Epithelial cell of proximal tubule (primary cell): ENCODE measurements around the gene SLC40A1. TPM values are rescaled to one million over a fixed set of nuclear protein-coding genes. Genes with fewer than 3 reads are reported as not detected.

Experiments used
- DNase-seq: peaks from one replicate; pipeline ENCODE4 v3.0.0-alpha.2; 2011; ENCODE audit warnings: low read depth
- H3K4me3 ChIP-seq: 2 replicates; pipeline ENCODE4 v1.5.1; 2011; ENCODE audit warnings: low read depth, mild to moderate bottlenecking, low read length
- total RNA-seq: library from RNA; depleted of rRNA; stranded (reverse); fragments of >200 nt; gene quantifications from 2 replicates; pipeline ENCODE4 v1.2.3, GENCODE V29; 2015
- TF ChIP-seq, protein P1 (sequence below): conservative IDR thresholded peaks from 2 replicates; pipeline ENCODE4 v1.5.1; 2012; ENCODE audit warnings: low read depth, mild to moderate bottlenecking, low read length

The SLC40A1 gene
- total RNA-seq, 1 donor from 2014 or later: 5.8 TPM

DNA sequence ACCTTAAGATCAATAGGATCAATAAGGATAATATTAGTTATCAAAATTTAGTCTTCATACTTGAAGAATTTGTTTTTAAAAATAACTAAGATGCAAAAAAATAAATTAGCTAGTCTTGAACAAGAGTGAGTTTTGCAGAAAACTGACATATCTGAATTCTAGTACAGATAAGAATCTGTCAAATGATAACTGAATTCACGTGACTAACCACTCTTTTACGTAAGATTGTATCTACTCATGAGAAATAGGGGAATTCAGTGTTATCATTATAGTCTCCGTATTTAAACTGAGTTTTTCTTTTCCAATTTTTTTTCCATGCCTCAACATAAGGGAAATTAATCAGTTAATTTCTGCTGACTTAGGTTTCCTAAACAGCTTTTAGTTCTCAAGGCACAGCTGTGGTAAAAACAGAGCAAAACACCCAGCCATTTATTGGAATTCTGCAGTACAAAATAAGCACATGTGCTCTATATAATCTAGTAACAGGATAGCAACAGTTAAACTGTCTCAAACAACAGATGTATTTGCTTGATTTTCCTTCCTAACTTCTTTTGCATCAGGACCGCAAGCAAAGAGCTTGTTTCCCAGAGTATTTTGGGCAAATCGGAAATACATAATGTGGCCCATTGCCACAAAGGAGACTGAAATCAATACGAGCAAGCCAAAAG is 19.1 kb downstream of the SLC40A1 start:
- DNase-seq: no peak
- H3K4me3 ChIP-seq: no peak overlapping the region
- TF ChIP-seq, protein P1, sequence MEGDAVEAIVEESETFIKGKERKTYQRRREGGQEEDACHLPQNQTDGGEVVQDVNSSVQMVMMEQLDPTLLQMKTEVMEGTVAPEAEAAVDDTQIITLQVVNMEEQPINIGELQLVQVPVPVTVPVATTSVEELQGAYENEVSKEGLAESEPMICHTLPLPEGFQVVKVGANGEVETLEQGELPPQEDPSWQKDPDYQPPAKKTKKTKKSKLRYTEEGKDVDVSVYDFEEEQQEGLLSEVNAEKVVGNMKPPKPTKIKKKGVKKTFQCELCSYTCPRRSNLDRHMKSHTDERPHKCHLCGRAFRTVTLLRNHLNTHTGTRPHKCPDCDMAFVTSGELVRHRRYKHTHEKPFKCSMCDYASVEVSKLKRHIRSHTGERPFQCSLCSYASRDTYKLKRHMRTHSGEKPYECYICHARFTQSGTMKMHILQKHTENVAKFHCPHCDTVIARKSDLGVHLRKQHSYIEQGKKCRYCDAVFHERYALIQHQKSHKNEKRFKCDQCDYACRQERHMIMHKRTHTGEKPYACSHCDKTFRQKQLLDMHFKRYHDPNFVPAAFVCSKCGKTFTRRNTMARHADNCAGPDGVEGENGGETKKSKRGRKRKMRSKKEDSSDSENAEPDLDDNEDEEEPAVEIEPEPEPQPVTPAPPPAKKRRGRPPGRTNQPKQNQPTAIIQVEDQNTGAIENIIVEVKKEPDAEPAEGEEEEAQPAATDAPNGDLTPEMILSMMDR: no peak

DNA sequence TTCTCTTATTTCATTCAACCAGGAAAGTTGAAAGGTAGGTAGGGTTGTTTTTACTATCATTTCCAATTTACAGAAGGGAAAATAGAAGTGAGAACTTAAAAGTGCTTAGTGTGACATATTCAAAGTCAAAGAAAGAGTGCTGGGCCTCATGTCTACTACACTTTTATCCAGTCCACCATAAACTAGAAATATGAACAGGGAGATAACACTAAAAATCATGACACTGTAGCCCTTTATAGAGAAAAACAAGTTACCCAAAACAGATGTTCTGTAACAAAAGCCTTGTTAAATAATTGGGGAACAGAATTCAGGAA is 20.4 kb downstream of the SLC40A1 start:
- TF ChIP-seq, protein P1: no peak
- no peak overlapping the region for H3K4me3 ChIP-seq
- no peak for DNase-seq

DNA sequence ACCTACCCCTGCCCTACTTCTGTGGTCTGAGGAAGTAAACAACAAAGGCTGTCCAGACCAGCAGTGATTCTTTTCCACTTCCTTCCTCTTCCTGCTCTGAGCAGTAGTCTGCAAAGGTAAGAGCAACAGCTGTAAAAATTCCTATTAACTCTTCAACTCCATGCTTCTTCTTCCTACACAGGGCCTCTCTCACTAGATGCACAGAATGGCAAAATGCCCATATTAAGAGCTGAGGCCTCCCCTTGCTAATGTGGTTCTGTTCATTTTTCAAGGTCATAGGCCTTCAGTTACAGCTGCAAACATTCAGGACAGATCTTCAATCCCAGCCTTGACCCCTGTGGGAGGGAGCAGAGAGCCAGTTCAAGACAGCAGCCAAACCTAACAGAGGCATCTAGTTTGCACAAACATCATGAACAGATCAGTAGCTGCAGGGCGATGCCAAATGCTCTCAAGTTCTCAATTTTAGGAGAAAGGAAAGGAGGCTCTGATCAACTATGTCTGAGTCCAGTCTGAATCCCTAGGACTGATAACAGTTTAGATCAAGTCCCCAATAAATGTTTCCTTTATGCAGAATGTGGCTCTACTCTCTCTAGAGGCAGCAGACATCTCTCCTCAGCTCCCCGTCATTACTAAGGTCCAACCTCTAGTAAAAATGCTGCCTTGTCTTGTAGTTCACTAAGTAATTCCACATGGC is 20.9 kb downstream of the SLC40A1 start:
- no peak for DNase-seq
- H3K4me3 ChIP-seq: no peak overlapping the region
- TF ChIP-seq, protein P1: no peak

DNA sequence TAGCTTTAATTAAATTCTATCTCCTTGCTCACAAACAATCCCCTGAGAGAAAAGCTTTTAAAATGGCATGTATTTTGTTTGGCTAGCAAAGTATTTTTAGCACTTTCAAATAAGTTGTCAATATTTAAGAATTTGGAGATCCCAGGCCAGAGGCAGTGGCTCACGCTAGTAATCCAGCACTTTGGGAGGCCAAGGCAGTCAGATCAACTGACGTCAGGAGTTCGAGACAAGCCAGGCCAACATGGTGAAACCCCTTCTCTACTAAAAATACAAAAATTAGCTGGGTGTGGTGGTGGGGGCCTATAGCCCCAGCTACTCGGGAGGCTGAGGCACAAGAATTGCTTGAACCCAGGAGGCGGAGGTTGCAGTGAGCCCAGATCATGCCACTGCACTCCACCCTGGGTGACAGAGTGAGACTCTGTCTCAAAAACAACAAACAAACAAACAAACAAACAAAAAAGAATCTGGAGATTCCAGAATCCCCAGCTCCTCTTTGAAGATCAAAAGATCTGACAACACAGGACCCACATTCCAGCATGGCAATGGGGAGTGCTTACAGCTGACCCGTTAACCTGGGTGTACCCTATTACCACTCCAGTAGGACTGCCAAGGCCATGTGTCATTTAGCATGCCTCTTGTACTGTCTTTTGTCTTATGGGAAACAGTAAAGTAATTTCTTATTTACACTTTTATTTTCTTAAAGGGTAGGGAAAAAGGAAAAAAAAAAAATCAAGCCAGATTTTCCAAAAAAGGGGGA is 21.9 kb downstream of the SLC40A1 start:
- no peak for DNase-seq
- no peak overlapping the region for H3K4me3 ChIP-seq
- TF ChIP-seq, protein P1: no peak

DNA sequence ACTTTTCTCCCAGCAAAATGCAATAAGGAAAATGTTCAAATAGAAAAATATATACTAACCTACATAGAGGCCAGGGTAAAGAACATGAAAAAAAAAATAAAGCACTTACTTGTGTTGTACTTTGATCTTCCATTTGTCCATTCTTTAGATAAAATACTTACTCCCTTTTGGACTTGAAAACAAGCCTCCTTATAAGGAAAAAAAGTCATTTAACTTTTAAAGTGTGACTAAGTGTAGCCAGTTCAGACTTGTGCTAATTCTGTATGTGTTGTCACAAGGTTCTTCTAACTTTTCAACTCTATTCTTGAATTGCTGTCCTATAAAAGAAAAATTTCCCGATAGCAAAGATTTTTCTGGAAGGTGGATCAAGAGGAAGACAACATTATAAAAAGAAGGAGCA is 23.2 kb downstream of the SLC40A1 start:
- no peak for DNase-seq
- TF ChIP-seq, protein P1: no peak
- no peak overlapping the region for H3K4me3 ChIP-seq

DNA sequence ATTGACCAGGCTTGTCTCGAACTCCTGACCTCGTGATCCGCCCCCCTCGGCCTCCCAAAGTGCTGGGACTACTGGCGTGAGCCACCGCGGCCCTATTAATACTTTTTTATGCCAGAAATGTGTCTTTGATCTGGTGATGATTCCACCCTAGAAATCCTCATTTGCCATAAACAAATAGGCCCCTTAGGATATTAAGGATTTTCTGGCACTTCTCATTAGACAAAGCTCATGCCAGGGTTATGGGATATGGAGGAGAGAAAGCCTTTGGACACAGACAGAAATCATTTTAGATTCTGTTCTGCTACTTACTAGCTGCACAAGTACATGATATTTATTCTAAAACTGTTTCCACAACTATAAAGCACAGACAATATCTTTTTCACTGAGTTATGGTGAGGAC is 24.1 kb downstream of the SLC40A1 start:
- H3K4me3 ChIP-seq: no peak overlapping the region
- TF ChIP-seq, protein P1: no peak
- no peak for DNase-seq
